HCT116 (cell line): ENCODE data around the gene TAF10. TPM values are rescaled to one million over a fixed set of nuclear protein-coding genes. Genes with fewer than 3 reads are reported as not detected.

Experiments
- ATAC-seq: fragments of 200-7000 bp; cut with Tn5 transposase; 2 replicates; pipeline ENCODE4 v1.9.1; 2020; ENCODE audit warnings: mild to moderate bottlenecking, moderate library complexity
- BruUV-seq: library from RNA; stranded (reverse); fragments of 400-500 nt; replicated peaks from 2 replicates; lab custom pipeline; 2021; lab: Mats Ljungman, UMichigan
- CTCF ChIA-PET: fragments of 300-600 bp; sonication (Branson Sonifier 250); formaldehyde crosslinking; loops from one replicate; lab custom pipeline; 2021; ENCODE audit warnings: antibody characterized with exemption; lab: Charles Lee
- POLR2A ChIA-PET: fragments of 300-600, 350-600 bp; sonication (Branson Sonifier 250); formaldehyde crosslinking; loops from one replicate; lab custom pipeline; 2021; ENCODE audit warnings: antibody characterized with exemption; lab: Charles Lee
- RAD21 ChIA-PET, 2 experiments: fragments of 300-600 bp; sonication (Branson Sonifier 250); formaldehyde crosslinking; loops; one replicate each; lab custom pipeline; 2023; ENCODE audit warnings: low total read pairs in 2 of 2; ENCODE audit not compliant: uncharacterized antibody in 2 of 2, unreplicated experiment in 2 of 2, low non-redundant PET in 1 of 2; lab: Charles Lee
- DNase-seq: peaks from one replicate; pipeline ENCODE4 v3.0.0-alpha.2; 2010; ENCODE audit warnings: low read depth, low spot score
- H2AFZ ChIP-seq: fragments of 200-600 bp; shearing (Covaris generic), sonication (generic); 2 replicates; pipeline ENCODE4 v1.6.1; 2017; ENCODE audit warnings: low read depth, mixed run types, mixed read lengths, antibody characterized with exemption, low read length; ENCODE audit not compliant: poor library complexity, severe bottlenecking
- H3K27ac ChIP-seq: 2 replicates; pipeline ENCODE4 v1.5.1; 2012; ENCODE audit warnings: low read depth, low read length
- H3K27me3 ChIP-seq: fragments of 200-600 bp; sonication (generic); 2 replicates; pipeline ENCODE4 v1.6.1; 2016; ENCODE audit warnings: mixed run types, low read length, mixed read lengths; ENCODE audit not compliant: insufficient read depth
- H3K36me3 ChIP-seq, 2 experiments: fragments of 200-500 bp in 1 of 2; fragments of 200-600 bp in 1 of 2; sonication (Bioruptor generic) in 1 of 2; sonication (generic) in 1 of 2; 2 replicates each; pipeline versions ENCODE4 v1.5.1 to v1.6.1; 2014 to 2016; ENCODE audit warnings: low read length in 2 of 2, inconsistent platforms in 1 of 2, mixed read lengths in 1 of 2, mixed run types in 1 of 2; ENCODE audit not compliant: insufficient read depth in 2 of 2, control insufficient read depth in 1 of 2
- H3K4me1 ChIP-seq, 2 experiments: fragments of 200-600 bp in 1 of 2; sonication (generic) in 1 of 2; 2 replicates each; pipeline versions ENCODE4 v1.5.1 to v1.6.1; 2012 to 2017; ENCODE audit warnings: low read length in 2 of 2, inconsistent platforms in 1 of 2, mild to moderate bottlenecking in 1 of 2, mixed read lengths in 1 of 2, mixed run types in 1 of 2, moderate library complexity in 1 of 2; ENCODE audit not compliant: insufficient read depth in 2 of 2, control insufficient read depth in 1 of 2
- H3K4me2 ChIP-seq: fragments of 200-600 bp; sonication (generic); 2 replicates; pipeline ENCODE4 v1.6.1; 2017; ENCODE audit warnings: mixed run types, low read length, mixed read lengths
- H3K4me3 ChIP-seq, 2 experiments: fragments of 200-600 bp in 1 of 2; sonication (generic) in 1 of 2; replicated peaks in 1 of 2; 2 replicates each; pipeline ENCODE4 v1.5.1; 2011 to 2016; ENCODE audit warnings: low read length in 2 of 2, control low read depth in 1 of 2, low read depth in 1 of 2, mild to moderate bottlenecking in 1 of 2, mixed read lengths in 1 of 2, mixed run types in 1 of 2
- H3K79me2 ChIP-seq: fragments of 200-600 bp; sonication (generic); 2 replicates; pipeline ENCODE4 v1.6.1; 2017; ENCODE audit warnings: mild to moderate bottlenecking, mixed run types, low read length, moderate library complexity, mixed read lengths; ENCODE audit not compliant: insufficient read depth
- H3K9ac ChIP-seq: fragments of 200-600 bp; sonication (generic); 2 replicates; pipeline ENCODE4 v1.6.1; 2016; ENCODE audit warnings: low read length, mixed read lengths
- H3K9me2 ChIP-seq: fragments of 200-600 bp; sonication (generic), shearing (Covaris generic); 2 replicates; pipeline ENCODE4 v1.6.1; 2017; ENCODE audit warnings: mixed run types, mild to moderate bottlenecking, moderate library complexity; ENCODE audit not compliant: insufficient read depth
- H3K9me3 ChIP-seq, 2 experiments: fragments of 200-500 bp in 1 of 2; fragments of 200-600 bp in 1 of 2; sonication (Bioruptor generic) in 1 of 2; sonication (generic) in 1 of 2; 2 replicates each; pipeline ENCODE4 v1.6.1; 2014 to 2017; ENCODE audit warnings: low read length in 2 of 2, mixed read lengths in 2 of 2, inconsistent platforms in 1 of 2, low read depth in 1 of 2, mild to moderate bottlenecking in 1 of 2, mixed run types in 1 of 2, moderate library complexity in 1 of 2; ENCODE audit not compliant: control insufficient read depth in 1 of 2, insufficient read depth in 1 of 2
- H4K20me1 ChIP-seq: fragments of 200-600 bp; sonication (generic), shearing (Covaris generic); 2 replicates; pipeline ENCODE4 v1.6.1; 2017; ENCODE audit warnings: mixed run types, mild to moderate bottlenecking, moderate library complexity; ENCODE audit not compliant: insufficient read depth
- CBX3 ChIP-seq: IDR thresholded peaks from 2 replicates; pipeline ENCODE4 v1.6.1; 2012; ENCODE audit warnings: low read depth
- CEBPB ChIP-seq: IDR thresholded peaks from 2 replicates; pipeline ENCODE4 v1.6.1; 2012; ENCODE audit warnings: low read depth
- EZH2 ChIP-seq: fragments of 200-600 bp; sonication (generic); IDR thresholded peaks from 2 replicates; pipeline ENCODE4 v1.6.1; 2017; ENCODE audit warnings: antibody characterized with exemption, mixed run types
- FOSL1 ChIP-seq: IDR thresholded peaks from 2 replicates; pipeline ENCODE4 v1.6.1; 2012; ENCODE audit warnings: low read depth
- JUND ChIP-seq: IDR thresholded peaks from 2 replicates; pipeline ENCODE4 v1.6.1; 2012
- POLR2A ChIP-seq: IDR thresholded peaks from 2 replicates; pipeline ENCODE4 v1.7.0; 2011; ENCODE audit warnings: borderline replicate concordance; ENCODE audit not compliant: insufficient read depth, insufficient read length; ENCODE audit errors: extremely low read depth
- POLR2AphosphoS5 ChIP-seq: IDR thresholded peaks from 2 replicates; pipeline ENCODE4 v1.6.1; 2011; ENCODE audit warnings: mild to moderate bottlenecking, low read depth, low read length, moderate library complexity
- RAD21 ChIP-seq: IDR thresholded peaks from 2 replicates; pipeline ENCODE4 v1.6.1; 2012; ENCODE audit warnings: low read depth, mild to moderate bottlenecking
- SIN3A ChIP-seq: IDR thresholded peaks from 2 replicates; pipeline ENCODE4 v1.6.1; 2012; ENCODE audit warnings: low read depth
- SRF ChIP-seq: IDR thresholded peaks from 2 replicates; pipeline ENCODE4 v1.6.1; 2012; ENCODE audit warnings: low read depth
- TCF7L2 ChIP-seq: IDR thresholded peaks from 2 replicates; pipeline ENCODE4 v1.7.0; 2011; ENCODE audit warnings: borderline replicate concordance, inconsistent platforms; ENCODE audit not compliant: insufficient read depth, insufficient read length; ENCODE audit errors: extremely low read depth
- YY1 ChIP-seq: IDR thresholded peaks from 2 replicates; pipeline ENCODE4 v1.6.1; 2011; ENCODE audit warnings: low read length, low read depth, moderate library complexity, mild to moderate bottlenecking; ENCODE audit not compliant: insufficient replicate concordance; ENCODE audit errors: extremely low read depth
- ZNF274 ChIP-seq: fragments of 200-500 bp; sonication (Bioruptor generic); IDR thresholded peaks from 2 replicates; pipeline ENCODE4 v1.6.1; 2014; ENCODE audit warnings: mild to moderate bottlenecking, low read depth, low read length, inconsistent platforms
- intact Hi-C: fragments of 100-400 bp; cut with micrococcal nuclease; formaldehyde crosslinking; loops from 2 replicates; pipeline ENCODE4 v1.10.0; 2022
- total RNA-seq: library from RNA; stranded (reverse); gene quantifications from one replicate; pipeline ENCODE4 v1.2.1, GENCODE V29; 2021; ENCODE audit not compliant: unreplicated experiment
- TF ChIP-seq, protein P1 (sequence below), 3 experiments: fragments of 200-600 bp in 1 of 3; sonication (generic) in 1 of 3; IDR thresholded peaks in 2 of 3; conservative IDR thresholded peaks in 1 of 3; 2 replicates each; pipeline ENCODE4 v1.5.1; 2012 to 2017; ENCODE audit warnings: low read depth in 2 of 3, low read length in 2 of 3, antibody characterized with exemption in 1 of 3, borderline replicate concordance in 1 of 3, control low read depth in 1 of 3, mild to moderate bottlenecking in 1 of 3, mixed read lengths in 1 of 3, mixed run types in 1 of 3, moderate library complexity in 1 of 3; ENCODE audit not compliant: insufficient read depth in 1 of 3
- TF ChIP-seq, protein P2 (sequence below): IDR thresholded peaks from 2 replicates; pipeline ENCODE4 v1.6.1; 2012
- TF ChIP-seq, protein P3 (sequence below): IDR thresholded peaks from 2 replicates; pipeline ENCODE4 v1.6.1; 2012

The TAF10 gene
- total RNA-seq, 1 experiment from 2014 or later, result 151 TPM

DNA sequence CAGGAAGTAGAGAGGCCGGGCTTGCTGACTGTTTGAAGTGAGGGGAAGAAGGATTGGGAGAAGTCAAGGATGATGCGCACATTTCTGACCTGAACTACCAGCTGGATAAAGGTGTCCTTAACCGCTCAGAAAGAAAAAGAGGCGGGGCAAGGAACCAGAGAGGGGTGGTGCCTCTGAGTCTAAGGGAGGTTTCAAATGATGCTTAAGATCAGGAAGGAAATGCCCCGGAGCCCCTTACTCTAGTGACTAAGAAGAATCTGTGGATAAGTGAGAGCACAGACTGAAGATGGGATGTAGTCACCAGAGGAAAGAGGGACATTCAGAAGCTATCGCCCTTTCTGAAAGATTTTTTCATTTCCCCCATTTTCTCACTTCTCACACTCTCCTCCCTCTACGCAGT lies 30.9 kb upstream of the TAF10 start:
- no peaks in the 10 kb centered on the region for H3K9me2 ChIP-seq
- H3K27ac ChIP-seq, result no peak overlapping the region
- no peak for DNase-seq
- H3K27me3 ChIP-seq, result no peaks in the 10 kb centered on the region; the same call in 1 of the 2 replicates
- ChIA-PET CTCF (no interaction called here), POLR2A (no interaction called here), RAD21 (no interaction called here)
- H3K9ac ChIP-seq, result no peak overlapping the region
- TF ChIP-seq FOSL1 (no peak), SRF (no peak), SIN3A (no peak), CEBPB (no peak), ZNF274 (no peak), YY1 (no peak), EZH2 (no peak), POLR2AphosphoS5 (no peak), TCF7L2 (no peak), POLR2A (no peak), CBX3 (no peak), RAD21 (no peak), JUND (no peak)
- TF ChIP-seq, protein P1, sequence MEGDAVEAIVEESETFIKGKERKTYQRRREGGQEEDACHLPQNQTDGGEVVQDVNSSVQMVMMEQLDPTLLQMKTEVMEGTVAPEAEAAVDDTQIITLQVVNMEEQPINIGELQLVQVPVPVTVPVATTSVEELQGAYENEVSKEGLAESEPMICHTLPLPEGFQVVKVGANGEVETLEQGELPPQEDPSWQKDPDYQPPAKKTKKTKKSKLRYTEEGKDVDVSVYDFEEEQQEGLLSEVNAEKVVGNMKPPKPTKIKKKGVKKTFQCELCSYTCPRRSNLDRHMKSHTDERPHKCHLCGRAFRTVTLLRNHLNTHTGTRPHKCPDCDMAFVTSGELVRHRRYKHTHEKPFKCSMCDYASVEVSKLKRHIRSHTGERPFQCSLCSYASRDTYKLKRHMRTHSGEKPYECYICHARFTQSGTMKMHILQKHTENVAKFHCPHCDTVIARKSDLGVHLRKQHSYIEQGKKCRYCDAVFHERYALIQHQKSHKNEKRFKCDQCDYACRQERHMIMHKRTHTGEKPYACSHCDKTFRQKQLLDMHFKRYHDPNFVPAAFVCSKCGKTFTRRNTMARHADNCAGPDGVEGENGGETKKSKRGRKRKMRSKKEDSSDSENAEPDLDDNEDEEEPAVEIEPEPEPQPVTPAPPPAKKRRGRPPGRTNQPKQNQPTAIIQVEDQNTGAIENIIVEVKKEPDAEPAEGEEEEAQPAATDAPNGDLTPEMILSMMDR (IDR thresholded peaks at IDR 0.05 in 2 of 3, conservative IDR thresholded peaks at IDR 0.05 in 1 of 3; ENCODE audit: borderline replicate concordance in 1 of 3, insufficient read depth in 1 of 3, low read depth in 2 of 3, low read length in 2 of 3), result no peak
- TF ChIP-seq, protein P2, sequence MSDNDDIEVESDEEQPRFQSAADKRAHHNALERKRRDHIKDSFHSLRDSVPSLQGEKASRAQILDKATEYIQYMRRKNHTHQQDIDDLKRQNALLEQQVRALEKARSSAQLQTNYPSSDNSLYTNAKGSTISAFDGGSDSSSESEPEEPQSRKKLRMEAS, result no peak
- TF ChIP-seq, protein P3, sequence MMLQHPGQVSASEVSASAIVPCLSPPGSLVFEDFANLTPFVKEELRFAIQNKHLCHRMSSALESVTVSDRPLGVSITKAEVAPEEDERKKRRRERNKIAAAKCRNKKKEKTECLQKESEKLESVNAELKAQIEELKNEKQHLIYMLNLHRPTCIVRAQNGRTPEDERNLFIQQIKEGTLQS, result no peak
- BruUV-seq, result no TSS peak
- no peak for ATAC-seq
- H3K79me2 ChIP-seq, result no peaks in the 10 kb centered on the region
- H3K4me1 ChIP-seq, result peaks cover 0 to 1% of the 10 kb centered on the region in 2 experiments; a peak in 2 of 4 replicates
- H2AFZ ChIP-seq, result no peak overlapping the region
- no peaks in the 10 kb centered on the region for H4K20me1 ChIP-seq
- no peaks in the 10 kb centered on the region for H3K9me3 ChIP-seq
- no peak overlapping the region for H3K4me3 ChIP-seq
- H3K36me3 ChIP-seq, result no peaks in the 10 kb centered on the region
- intact Hi-C loops, result no loop called here
- H3K4me2 ChIP-seq, result no peak overlapping the region
